ENCODE results near the gene LEMD2. TPM values are rescaled to one million over a fixed set of nuclear protein-coding genes. Genes with fewer than 3 reads are reported as not detected.

Gene LEMD2
- total and polyA plus RNA-seq, 2 of the 4 experiments (the other 2 are of a cell fraction), result 26.5 to 43.6 TPM

DNA sequence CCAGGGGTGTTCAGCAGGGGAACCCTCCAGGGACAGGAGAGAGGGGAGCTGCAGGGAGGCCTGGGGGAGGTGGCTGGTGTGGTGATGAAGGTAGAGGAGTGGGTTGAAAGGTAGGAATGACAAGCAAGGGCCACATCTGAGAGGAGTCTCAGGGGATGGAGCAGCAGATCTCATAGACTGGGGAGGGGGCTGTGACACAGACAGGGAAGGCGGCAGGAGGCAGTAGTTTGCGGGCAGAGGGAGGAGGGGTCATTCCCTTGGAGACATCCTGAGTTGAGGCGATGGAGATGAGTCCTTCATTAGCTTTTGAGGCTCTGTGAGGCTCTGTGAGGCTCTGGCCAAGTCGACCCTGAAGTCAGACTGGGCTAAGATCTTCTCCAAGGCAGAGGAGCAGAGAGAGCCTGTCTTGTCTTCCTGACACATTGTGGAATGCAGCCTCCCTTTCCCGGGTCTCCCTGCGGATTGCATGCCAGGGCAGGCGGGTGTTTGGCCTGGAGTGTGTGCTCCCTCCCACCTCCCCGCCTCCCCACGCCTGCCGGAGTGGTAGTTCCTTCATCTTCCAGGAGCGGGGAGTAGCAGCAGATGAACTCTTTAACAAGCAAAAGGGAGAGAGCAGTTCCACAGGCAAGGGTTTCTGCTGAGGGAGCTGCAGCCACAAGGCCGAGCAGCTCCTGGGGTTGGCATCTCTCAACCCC is 49.2 kb upstream of the LEMD2 start:
- peak overlapping the region; percentile 92 for H4K91ac ChIP-seq (ENCODE audit: insufficient read depth, low read depth, low read length)
- H4K20me1 ChIP-seq (ENCODE audit: insufficient read depth, low read length), result no peaks in the 10 kb centered on the region
- peaks cover 39% of the 10 kb centered on the region for H3K4me1 ChIP-seq (ENCODE audit: control insufficient read depth, insufficient read depth, low read length)
- 26% methylated on average over 3 of the region's 12 CpGs; no CpG with 5 or more reads in 1 of the 2 experiments for WGBS, 2 experiments (ENCODE audit: extremely low coverage in 2 of 2, insufficient read length in 1 of 2)
- H3K56ac ChIP-seq (ENCODE audit: extremely low read depth, insufficient read depth, low read length), result peak overlapping the region; percentile 69
- H4K8ac ChIP-seq (ENCODE audit: low read depth in 2 of 2, low read length in 2 of 2), result peak overlapping the region; percentile 47 to 92
- H3K14ac ChIP-seq (replicated peaks; ENCODE audit: low read depth, low read length), result peak overlapping the region; percentile 66
- peak overlapping the region; percentile 63 for H3K9ac ChIP-seq (ENCODE audit: low read depth, low read length)
- H3K9me3 ChIP-seq (ENCODE audit: control insufficient read depth, insufficient read depth, low read length), result no peaks in the 10 kb centered on the region
- H3K27ac ChIP-seq (ENCODE audit: insufficient read depth, low read length), result peak overlapping the region; percentile 94
- peak overlapping the region; percentile 85 for H2BK5ac ChIP-seq (ENCODE audit: low read depth, low read length, poor library complexity, severe bottlenecking)
- ATAC-seq (ENCODE audit: low read depth) (peak; percentile 70), DNase-seq (peak; percentile 56)
- in situ Hi-C loops (cut with MboI; ENCODE audit: low sequenced_read_pairs) (no loop called here), intact Hi-C loops (cut with micrococcal nuclease) (no loop called here), dilution Hi-C loops (cut with HindIII; ENCODE audit: low sequenced_read_pairs, unreplicated experiment) (no loop called here)
- peak overlapping the region; percentile 92 for H3K4ac ChIP-seq (ENCODE audit: low read depth, low read length)
- H2BK120ac ChIP-seq (ENCODE audit: low read depth, low read length), result peak overlapping the region; percentile 94
- TF ChIP-seq BHLHE40 (IDR thresholded peaks at IDR 0.05; ENCODE audit: low read depth, low read length) (peak; percentile 19; the same call in 1 of the 2 replicates), SMC3 (IDR thresholded peaks at IDR 0.05; ENCODE audit: low read depth, low read length) (no peak), MXI1 (IDR thresholded peaks at IDR 0.05; ENCODE audit: borderline replicate concordance, low read depth, low read length) (0 out of 2 replicates have a peak, but pooled peaks have one; percentile 34), MAZ (IDR thresholded peaks at IDR 0.05; ENCODE audit: borderline replicate concordance, low read depth, low read length) (peak; percentile 60; the same call in 1 of the 2 replicates)
- H3K36me3 ChIP-seq (ENCODE audit: control insufficient read depth, insufficient read depth, low read length), result no peaks in the 10 kb centered on the region
- POLR2A ChIA-PET (ENCODE audit: unreplicated experiment), result no interaction called here
- peak overlapping the region; percentile 94 for H3K23ac ChIP-seq (ENCODE audit: low read depth, low read length)
- no TSS peak for BruUV-seq (replicated peaks)
- peak overlapping the region; percentile 73 for H4K5ac ChIP-seq (ENCODE audit: low read depth, low read length)
- peak overlapping the region; percentile 90 for H2AFZ ChIP-seq (replicated peaks; ENCODE audit: low read length, poor library complexity)
- CTCF ChIA-PET, result interaction anchor here (1.0 kb wide), 1 partner anchor 66 kb away, joined by 4 read pairs; no protein-coding TSS in a partner anchor
- H3K4me3 ChIP-seq (ENCODE audit: insufficient read depth, low read depth, low read length), result no peak overlapping the region
- peak overlapping the region; percentile 100 for H2AK5ac ChIP-seq (ENCODE audit: low read depth, low read length)
- peaks cover 0 to 14% of the 10 kb centered on the region in 2 experiments; a peak in 1 of 4 replicates for H3K79me1 ChIP-seq (ENCODE audit: low read depth in 1 of 2, low read length in 2 of 2)
- H3K27me3 ChIP-seq (ENCODE audit: control insufficient read depth, insufficient read depth, low read length), result no peaks in the 10 kb centered on the region
- peak overlapping the region; percentile 96 for H2BK20ac ChIP-seq (ENCODE audit: low read depth, low read length)
- peak overlapping the region; percentile 4; the same call in 1 of the 2 replicates for H3K4me2 ChIP-seq (ENCODE audit: low read depth, low read length)
- H3K18ac ChIP-seq (ENCODE audit: low read depth, low read length), result peak overlapping the region; percentile 78
- H3K9me1 ChIP-seq (ENCODE audit: insufficient read depth, low read length), result peaks cover 35% of the 10 kb centered on the region
- H2BK15ac ChIP-seq (ENCODE audit: low read depth, low read length), result peak overlapping the region; percentile 97
- peak overlapping the region; percentile 84 for H2AK9ac ChIP-seq (replicated peaks; ENCODE audit: low read depth, low read length, poor library complexity)
